ENCODE results near the gene NECTIN4.

DNA sequence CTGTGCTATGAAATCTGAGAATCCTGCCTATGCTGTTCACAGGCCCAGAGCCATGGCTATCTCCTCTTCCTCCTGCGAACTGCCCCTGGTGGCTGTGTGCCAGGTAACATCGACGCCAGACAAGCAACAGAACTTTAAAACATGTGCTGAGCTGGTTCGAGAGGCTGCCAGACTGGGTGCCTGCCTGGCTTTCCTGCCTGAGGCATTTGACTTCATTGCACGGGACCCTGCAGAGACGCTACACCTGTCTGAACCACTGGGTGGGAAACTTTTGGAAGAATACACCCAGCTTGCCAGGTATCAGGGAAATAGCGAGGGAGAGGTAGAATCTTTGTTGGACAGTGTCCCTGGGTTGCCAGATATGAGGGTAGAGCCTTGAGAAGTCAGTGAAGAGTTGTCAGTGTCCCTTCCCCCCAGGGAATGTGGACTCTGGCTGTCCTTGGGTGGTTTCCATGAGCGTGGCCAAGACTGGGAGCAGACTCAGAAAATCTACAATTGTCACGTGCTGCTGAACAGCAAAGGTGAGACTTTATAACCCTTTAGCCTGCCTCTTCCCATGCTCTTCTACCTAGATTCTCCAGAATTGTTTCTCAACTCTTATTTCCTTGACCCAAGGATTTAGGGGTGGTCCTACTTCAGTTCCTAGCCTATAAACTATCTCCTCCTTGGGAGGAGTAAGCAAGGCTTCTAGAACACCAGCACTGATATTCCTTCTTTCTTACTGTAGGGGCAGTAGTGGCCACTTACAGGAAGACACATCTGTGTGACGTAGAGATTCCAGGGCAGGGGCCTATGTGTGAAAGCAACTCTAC lies 29.9 kb upstream of the NECTIN4 start:
- TF ChIP-seq POLR2AphosphoS5 (IDR thresholded peaks at IDR 0.05; ENCODE audit: insufficient read depth in 1 of 2, low read depth in 1 of 2) (no peak), POLR2A (IDR thresholded peaks at IDR 0.05) (no peak)
- TF ChIP-seq, protein P1, sequence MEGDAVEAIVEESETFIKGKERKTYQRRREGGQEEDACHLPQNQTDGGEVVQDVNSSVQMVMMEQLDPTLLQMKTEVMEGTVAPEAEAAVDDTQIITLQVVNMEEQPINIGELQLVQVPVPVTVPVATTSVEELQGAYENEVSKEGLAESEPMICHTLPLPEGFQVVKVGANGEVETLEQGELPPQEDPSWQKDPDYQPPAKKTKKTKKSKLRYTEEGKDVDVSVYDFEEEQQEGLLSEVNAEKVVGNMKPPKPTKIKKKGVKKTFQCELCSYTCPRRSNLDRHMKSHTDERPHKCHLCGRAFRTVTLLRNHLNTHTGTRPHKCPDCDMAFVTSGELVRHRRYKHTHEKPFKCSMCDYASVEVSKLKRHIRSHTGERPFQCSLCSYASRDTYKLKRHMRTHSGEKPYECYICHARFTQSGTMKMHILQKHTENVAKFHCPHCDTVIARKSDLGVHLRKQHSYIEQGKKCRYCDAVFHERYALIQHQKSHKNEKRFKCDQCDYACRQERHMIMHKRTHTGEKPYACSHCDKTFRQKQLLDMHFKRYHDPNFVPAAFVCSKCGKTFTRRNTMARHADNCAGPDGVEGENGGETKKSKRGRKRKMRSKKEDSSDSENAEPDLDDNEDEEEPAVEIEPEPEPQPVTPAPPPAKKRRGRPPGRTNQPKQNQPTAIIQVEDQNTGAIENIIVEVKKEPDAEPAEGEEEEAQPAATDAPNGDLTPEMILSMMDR (IDR thresholded peaks at IDR 0.05), result no peak

Data from vagina (tissue), 2 donors.